ENCODE measurements around the gene EXO1.

GRCh38 chr1:241823925-241824324 lies 24.1 kb upstream of the EXO1 start:
- TF ChIP-seq CTCF (IDR thresholded peaks at IDR 0.05; ENCODE audit: insufficient read depth, low read length) (no peak), REST (IDR thresholded peaks at IDR 0.05; ENCODE audit: insufficient replicate concordance, low read depth) (no peak), POLR2AphosphoS5 (IDR thresholded peaks at IDR 0.05; ENCODE audit: low read depth) (no peak)

All from HL-60 (cell line).